PC-9 (cell line): ENCODE measurements around the gene MED20. TPM values are rescaled to one million over a fixed set of nuclear protein-coding genes. Genes with fewer than 3 reads are reported as not detected.

Experiments used
- BruUV-seq: library from RNA; stranded (reverse); fragments of 400-500 nt; replicated peaks from 2 replicates; lab custom pipeline; 2021; lab: Mats Ljungman, UMichigan
- CTCF ChIA-PET: fragments of 300-600 bp; sonication (Branson Sonifier 250); formaldehyde crosslinking; loops from one replicate; lab custom pipeline; 2022; ENCODE audit warnings: antibody characterized with exemption; lab: Charles Lee
- POLR2A ChIA-PET: fragments of 300-600 bp; sonication (Branson Sonifier 250); formaldehyde crosslinking; loops from one replicate; lab custom pipeline; 2022; ENCODE audit warnings: antibody characterized with exemption; ENCODE audit not compliant: unreplicated experiment; lab: Charles Lee
- DNase-seq, 2 experiments: peaks; one replicate each; pipeline versions ENCODE4 v3.0.0 to v3.0.0-alpha.2; 2015 to 2022; ENCODE audit warnings: mixed read lengths in 1 of 2
- H2AFZ ChIP-seq: fragments of 200-600 bp; sonication (generic); 2 replicates; pipeline ENCODE4 v1.8.1; 2017; ENCODE audit warnings: antibody characterized with exemption
- H3F3A ChIP-seq: fragments of 200-600 bp; sonication (generic); 2 replicates; pipeline ENCODE4 v1.8.1; 2017; ENCODE audit warnings: antibody characterized with exemption, mild to moderate bottlenecking, low read depth; ENCODE audit not compliant: insufficient read depth
- H3K27ac ChIP-seq: fragments of 200-600 bp; sonication (generic); 2 replicates; pipeline ENCODE4 v1.6.1; 2016; ENCODE audit warnings: mixed run types
- H3K27me3 ChIP-seq: fragments of 200-600 bp; sonication (generic); 2 replicates; pipeline ENCODE4 v1.6.1; 2016; ENCODE audit warnings: low read depth, mixed run types; ENCODE audit not compliant: insufficient read depth
- H3K36me3 ChIP-seq: fragments of 200-600 bp; sonication (generic); 2 replicates; pipeline ENCODE4 v1.6.1; 2016; ENCODE audit warnings: low read depth, mixed run types
- H3K4me1 ChIP-seq: fragments of 200-600 bp; sonication (generic); replicated peaks from 2 replicates; pipeline ENCODE4 v1.6.1; 2016; ENCODE audit warnings: mixed run types; ENCODE audit not compliant: insufficient read depth
- H3K4me2 ChIP-seq: fragments of 200-600 bp; sonication (generic); 2 replicates; pipeline ENCODE4 v1.6.1; 2017; ENCODE audit warnings: mixed run types
- H3K4me3 ChIP-seq: fragments of 200-600 bp; sonication (generic); 2 replicates; pipeline ENCODE4 v1.6.1; 2016; ENCODE audit warnings: mixed run types
- H3K79me2 ChIP-seq: fragments of 200-600 bp; sonication (generic); 2 replicates; pipeline ENCODE4 v1.6.1; 2017; ENCODE audit warnings: low read depth, mixed run types
- H3K9me2 ChIP-seq: fragments of 200-600 bp; sonication (generic); 2 replicates; pipeline ENCODE4 v1.8.1; 2017; ENCODE audit warnings: mild to moderate bottlenecking; ENCODE audit not compliant: insufficient read depth
- H3K9me3 ChIP-seq: fragments of 200-600 bp; sonication (generic); 2 replicates; pipeline ENCODE4 v1.8.1; 2016; ENCODE audit warnings: low read depth; ENCODE audit not compliant: insufficient read depth
- H4K20me1 ChIP-seq: fragments of 200-600 bp; sonication (generic); 2 replicates; pipeline ENCODE4 v1.8.1; 2017; ENCODE audit not compliant: insufficient read depth
- CTCF ChIP-seq: fragments of 200-600 bp; sonication (generic); conservative IDR thresholded peaks from 2 replicates; pipeline ENCODE4 v1.6.1; 2017; ENCODE audit warnings: mixed run types, antibody characterized with exemption, mild to moderate bottlenecking, moderate library complexity
- EZH2 ChIP-seq: fragments of 200-600 bp; sonication (generic); IDR thresholded peaks from 2 replicates; pipeline ENCODE4 v1.8.0; 2017; ENCODE audit warnings: antibody characterized with exemption, low read depth
- intact Hi-C: fragments of 100-400 bp; cut with micrococcal nuclease; formaldehyde crosslinking; loops from one replicate; pipeline ENCODE4 v1.10.0; 2022; ENCODE audit not compliant: unreplicated experiment
- total RNA-seq: library from RNA; stranded (reverse); gene quantifications from 2 replicates; pipeline ENCODE4 v1.2.3, GENCODE V29; 2021

Gene MED20
- total RNA-seq, 1 experiment from 2014 or later = 45.8 TPM

GRCh38 chr6:41965429-41966213 lies 44.7 kb upstream of the MED20 start:
- H3K27me3 ChIP-seq = no peaks in the 10 kb centered on the region
- no peaks in the 10 kb centered on the region for H3K9me2 ChIP-seq
- no peaks in the 10 kb centered on the region for H3K36me3 ChIP-seq
- peak overlapping the region; percentile 98 for H3K27ac ChIP-seq
- DNase-seq = no peak
- H3K4me2 ChIP-seq = peak overlapping the region; percentile 54
- H3K79me2 ChIP-seq = no peaks in the 10 kb centered on the region
- no peak overlapping the region for H2AFZ ChIP-seq
- ChIA-PET POLR2A (interaction anchor here (0.6 kb wide), 1 partner anchor 127 kb away, joined by 9 read pairs; no protein-coding TSS in a partner anchor), CTCF (interaction anchor here (0.6 to 1.2 kb wide), 2 partner anchors 45 to 83 kb away, joined by 3 to 8 read pairs; partner anchors contain the start of gene MED20)
- no peaks in the 10 kb centered on the region for H4K20me1 ChIP-seq
- no peaks in the 10 kb centered on the region for H3K9me3 ChIP-seq
- TF ChIP-seq CTCF = no peak
- TF ChIP-seq EZH2 = no peak
- no peak overlapping the region for H3K4me3 ChIP-seq
- peaks cover 49% of the 10 kb centered on the region for H3K4me1 ChIP-seq
- peaks cover 34% of the 10 kb centered on the region for H3F3A ChIP-seq
- intact Hi-C loops = loop anchor here (2.0 kb wide), 1 partner anchor 79 kb away; no protein-coding TSS in a partner anchor
- BruUV-seq = no TSS peak

- ChIA-PET POLR2A (no interaction called here), CTCF (no interaction called here)
- Histone ChIP-seq H3K9me3 (no peaks in the 10 kb centered on the region), H3K4me3 (no peak overlapping the region), H3K27ac (no peak overlapping the region), H3K4me1 (peaks cover 45% of the 10 kb centered on the region), H3K4me2 (no peak overlapping the region), H2AFZ (no peak overlapping the region), H3K9me2 (no peaks in the 10 kb centered on the region), H3F3A (peaks cover 34% of the 10 kb centered on the region), H3K36me3 (no peaks in the 10 kb centered on the region), H3K79me2 (no peaks in the 10 kb centered on the region), H3K27me3 (no peaks in the 10 kb centered on the region), H4K20me1 (no peaks in the 10 kb centered on the region)
- BruUV-seq = no TSS peak
- DNase-seq = no peak
- TF ChIP-seq CTCF = no peak
- TF ChIP-seq EZH2 = no peak
- intact Hi-C loops = no loop called here
Observed at GRCh38 chr6:41964201-41964887, 43.4 kb upstream of the MED20 start.

- no peak for TF ChIP-seq EZH2
- TF ChIP-seq CTCF = no peak
- no peaks in the 10 kb centered on the region for H3K9me2 ChIP-seq
- H3K79me2 ChIP-seq = no peaks in the 10 kb centered on the region
- ChIA-PET POLR2A (interaction anchor here (0.5 to 0.6 kb wide), 2 partner anchors 29 to 128 kb away, joined by 3 to 4 read pairs; no protein-coding TSS in a partner anchor), CTCF (interaction anchor here (0.6 kb wide), 1 partner anchor 30 kb away, joined by 5 read pairs; no protein-coding TSS in a partner anchor)
- BruUV-seq = no TSS peak
- no peak overlapping the region for H3K4me3 ChIP-seq
- no peak overlapping the region for H3K27ac ChIP-seq
- H2AFZ ChIP-seq = no peak overlapping the region
- no peak overlapping the region for H3K4me2 ChIP-seq
- H4K20me1 ChIP-seq = no peaks in the 10 kb centered on the region
- no peaks in the 10 kb centered on the region for H3K27me3 ChIP-seq
- no peak for DNase-seq
- intact Hi-C loops = no loop called here
- H3K36me3 ChIP-seq = no peaks in the 10 kb centered on the region
- H3K9me3 ChIP-seq = no peaks in the 10 kb centered on the region
- peaks cover 34% of the 10 kb centered on the region for H3F3A ChIP-seq
- peaks cover 38% of the 10 kb centered on the region for H3K4me1 ChIP-seq
Observed at GRCh38 chr6:41963371-41963770, 42.4 kb upstream of the MED20 start.
